Erythroblast (primary cell): ENCODE results near the gene RPS6KA3.
A peak's percentile ranks its signal among the peaks of the same experiment; 100 is the strongest.

Experiments used
- DNase-seq, 2 experiments: peaks; one replicate each; lab custom pipeline; 2025; lab: John Stamatoyannopoulos, UW
- GATA1 ChIP-seq: IDR thresholded peaks from 2 replicates; pipeline ENCODE4 v1.6.1; 2011; ENCODE audit warnings: low read depth, mild to moderate bottlenecking, control low read depth, low read length, moderate library complexity
- POLR2A ChIP-seq: IDR thresholded peaks from 2 replicates; pipeline ENCODE4 v1.6.1; 2011; ENCODE audit warnings: mild to moderate bottlenecking, low read length

The RPS6KA3 gene

GRCh38 chrX:20248592-20249192 lies 18.0 kb downstream of the RPS6KA3 start:
- no peak for DNase-seq
- TF ChIP-seq POLR2A: no peak
- TF ChIP-seq GATA1: no peak

GRCh38 chrX:20244931-20245330 lies 21.8 kb downstream of the RPS6KA3 start:
- TF ChIP-seq POLR2A (no peak), GATA1 (no peak)
- no peak for DNase-seq

GRCh38 chrX:20240201-20240600 lies 26.5 kb downstream of the RPS6KA3 start:
- TF ChIP-seq GATA1 (no peak), POLR2A (no peak)
- DNase-seq: no peak

- TF ChIP-seq POLR2A (no peak), GATA1 (no peak)
- DNase-seq: peak in 1 of 2 experiments; percentile 0
Measured at GRCh38 chrX:20237864-20238263, 28.8 kb downstream of the RPS6KA3 start.

- no peak for DNase-seq
- no peak for TF ChIP-seq GATA1
- TF ChIP-seq POLR2A: no peak
Measured at GRCh38 chrX:20235755-20236154, 31.0 kb downstream of the RPS6KA3 start.

- TF ChIP-seq POLR2A: no peak
- TF ChIP-seq GATA1: no peak
- DNase-seq: no peak
Measured at GRCh38 chrX:20233336-20233735, 33.4 kb downstream of the RPS6KA3 start.

GRCh38 chrX:20231598-20231997 lies 35.1 kb downstream of the RPS6KA3 start:
- no peak for DNase-seq
- TF ChIP-seq GATA1 (no peak), POLR2A (no peak)

GRCh38 chrX:20230406-20230805 lies 36.3 kb downstream of the RPS6KA3 start:
- DNase-seq: no peak
- TF ChIP-seq POLR2A (no peak), GATA1 (no peak)

GRCh38 chrX:20229155-20229554 lies 37.6 kb downstream of the RPS6KA3 start:
- DNase-seq: no peak
- TF ChIP-seq POLR2A (no peak), GATA1 (no peak)

- no peak for DNase-seq
- TF ChIP-seq POLR2A: no peak
- TF ChIP-seq GATA1: no peak
Measured at GRCh38 chrX:20228245-20228644, 38.5 kb downstream of the RPS6KA3 start.

GRCh38 chrX:20227116-20227515 lies 39.6 kb downstream of the RPS6KA3 start:
- TF ChIP-seq POLR2A (no peak), GATA1 (no peak)
- no peak for DNase-seq

- no peak for TF ChIP-seq GATA1
- no peak for TF ChIP-seq POLR2A
- no peak for DNase-seq
Measured at GRCh38 chrX:20225488-20225833, 41.2 kb downstream of the RPS6KA3 start.

GRCh38 chrX:20224814-20225487 lies 41.8 kb downstream of the RPS6KA3 start:
- no peak for DNase-seq
- TF ChIP-seq GATA1: no peak
- TF ChIP-seq POLR2A: no peak

GRCh38 chrX:20221902-20222301 lies 44.8 kb downstream of the RPS6KA3 start:
- DNase-seq: peak; percentile 60 to 63
- TF ChIP-seq POLR2A (no peak), GATA1 (no peak)
